Right lobe of liver (tissue), 6 donors: ENCODE data around the gene NR1D1. TPM values are rescaled to one million over a fixed set of nuclear protein-coding genes. Genes with fewer than 3 reads are reported as not detected.
A peak's percentile ranks its signal among the peaks of the same experiment; 100 is the strongest.

ENCODE experiments used
- ATAC-seq, 4 donors: fragments of 200-7000 bp; cut with Tn5 transposase; one replicate each; pipeline ENCODE4 v1.9.1; 2020; ENCODE audit warnings: mild to moderate bottlenecking in 4 of 4, moderate library complexity in 4 of 4
- DNase-seq, 3 donors: peaks; one replicate each; pipeline ENCODE4 v3.0.0-alpha.2; 2020
- H3K27ac ChIP-seq, 3 donors: fragments of 200-600 bp; one replicate each; pipeline ENCODE4 v1.8.0; 2022
- H3K27me3 ChIP-seq, 2 donors: fragments of 200-600 bp; one replicate each; pipeline ENCODE4 v1.8.0; 2022
- H3K36me3 ChIP-seq, 4 donors: fragments of 200-600 bp; sonication (generic) in 1 of 4; one replicate each; pipeline versions ENCODE4 v1.5.1 to v1.8.0; 2017 to 2022; ENCODE audit warnings: control low read depth in 1 of 4
- H3K4me1 ChIP-seq, 4 donors: fragments of 200-600 bp; sonication (generic) in 1 of 4; one replicate each; pipeline versions ENCODE4 v1.5.1 to v1.8.0; 2017 to 2022; ENCODE audit warnings: control low read depth in 1 of 4
- H3K4me3 ChIP-seq, 3 donors: fragments of 200-600 bp; one replicate each; pipeline ENCODE4 v1.8.0; 2022
- H3K9me3 ChIP-seq, 4 donors: fragments of 200-600 bp; sonication (generic) in 1 of 4; one replicate each; pipeline versions ENCODE4 v1.5.1 to v1.8.0; 2017 to 2022; ENCODE audit warnings: control low read depth in 1 of 4
- POLR2A ChIP-seq: fragments of 450-650 bp; IDR thresholded peaks from one replicate; pipeline ENCODE4 v1.6.1; 2017; ENCODE audit warnings: antibody characterized with exemption, mild to moderate bottlenecking
- whole genome bisulfite sequencing: methylation state at CpG from one replicate; pipeline ENCODE4 v1.1.6; 2018; ENCODE audit warnings: low coverage, low lambda C conversion rate; ENCODE audit not compliant: insufficient coverage; ENCODE audit errors: missing lambda C conversion rate; 5-methylcytosine and 5-hydroxymethylcytosine counted together
- intact Hi-C, 2 donors: fragments of 100-400 bp; cut with DNase I; formaldehyde crosslinking; loops; one replicate each; pipeline versions ENCODE4 v1.11.2 to v1.14.1; 2022
- total RNA-seq, 6 experiments: library from RNA; depleted of rRNA in 2 of 6; stranded (reverse); fragments of >200 nt in 2 of 6; fragmentation: NEBNext Ultra II Directional in 3 of 6; extraction: Animal tissue kit (Norgen Biotek cat#: 25700) in 3 of 6; gene quantifications; one replicate each; pipeline versions ENCODE4 v1.1.0 to v1.2.4, GENCODE V29; 2016 to 2023
- TF ChIP-seq, protein P1 (sequence below), 4 donors: fragments of 200-600 bp in 3 of 4; fragments of 450-650 bp in 1 of 4; IDR thresholded peaks; one replicate each; pipeline versions ENCODE4 v1.5.1 to v1.8.0; 2016 to 2022; ENCODE audit warnings: antibody characterized with exemption in 4 of 4, mild to moderate bottlenecking in 2 of 4
- donor health status: DM: no; HTN: yes; CAD: no.
- donor health status: DM: no; HTN: no; CAD: no.
- donor health status: DM: no; HTN: no; CAD: no.
- donor health status: DM: no; HTN: yes; CAD: no.
- donor health status: DM: no; HTN: yes; CAD: no.

NR1D1 gene
- total RNA-seq, 6 experiments from 2014 or later: 6.9 to 29.8 (median 16.0) TPM

DNA sequence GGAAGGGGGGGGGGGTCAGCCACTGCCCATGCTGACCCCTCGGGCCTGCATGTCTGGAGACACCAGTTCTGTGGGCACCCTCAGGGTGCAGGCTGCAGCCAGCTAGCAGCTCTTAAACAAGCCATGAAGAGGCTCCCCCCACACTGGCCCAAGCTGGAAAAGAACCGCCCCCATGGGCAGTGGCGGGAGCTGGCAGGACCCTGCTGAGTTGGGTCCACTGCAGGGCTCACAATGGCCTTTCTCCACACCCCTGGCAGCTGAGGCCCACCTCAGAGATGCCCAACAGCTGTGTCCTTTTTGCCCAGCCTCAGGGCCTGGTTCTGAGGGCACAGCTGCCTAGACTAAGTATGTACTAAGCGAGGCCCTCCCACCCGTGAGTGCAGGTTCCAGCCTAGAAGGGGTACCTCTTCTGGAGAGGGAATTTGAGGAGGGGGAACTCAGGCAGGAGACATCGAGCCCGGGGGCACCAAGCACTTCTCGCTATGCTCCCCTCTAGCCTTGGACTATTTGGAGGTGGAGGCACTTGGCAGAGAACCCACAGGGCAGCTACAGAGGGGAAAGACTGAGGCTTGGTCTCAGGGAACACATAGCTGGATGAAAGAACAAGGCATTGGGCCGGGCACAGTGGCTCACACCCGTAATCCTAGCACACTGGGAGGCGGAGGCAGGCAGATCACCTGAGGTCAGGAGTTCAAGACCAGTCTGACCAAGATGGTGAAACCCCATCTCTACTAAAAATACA is 34.4 kb downstream of the NR1D1 start:
- no peak for TF ChIP-seq POLR2A
- TF ChIP-seq, protein P1, sequence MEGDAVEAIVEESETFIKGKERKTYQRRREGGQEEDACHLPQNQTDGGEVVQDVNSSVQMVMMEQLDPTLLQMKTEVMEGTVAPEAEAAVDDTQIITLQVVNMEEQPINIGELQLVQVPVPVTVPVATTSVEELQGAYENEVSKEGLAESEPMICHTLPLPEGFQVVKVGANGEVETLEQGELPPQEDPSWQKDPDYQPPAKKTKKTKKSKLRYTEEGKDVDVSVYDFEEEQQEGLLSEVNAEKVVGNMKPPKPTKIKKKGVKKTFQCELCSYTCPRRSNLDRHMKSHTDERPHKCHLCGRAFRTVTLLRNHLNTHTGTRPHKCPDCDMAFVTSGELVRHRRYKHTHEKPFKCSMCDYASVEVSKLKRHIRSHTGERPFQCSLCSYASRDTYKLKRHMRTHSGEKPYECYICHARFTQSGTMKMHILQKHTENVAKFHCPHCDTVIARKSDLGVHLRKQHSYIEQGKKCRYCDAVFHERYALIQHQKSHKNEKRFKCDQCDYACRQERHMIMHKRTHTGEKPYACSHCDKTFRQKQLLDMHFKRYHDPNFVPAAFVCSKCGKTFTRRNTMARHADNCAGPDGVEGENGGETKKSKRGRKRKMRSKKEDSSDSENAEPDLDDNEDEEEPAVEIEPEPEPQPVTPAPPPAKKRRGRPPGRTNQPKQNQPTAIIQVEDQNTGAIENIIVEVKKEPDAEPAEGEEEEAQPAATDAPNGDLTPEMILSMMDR (IDR thresholded peaks at IDR 0.05): no peak
- H3K36me3 ChIP-seq: no peaks in the 10 kb centered on the region
- intact Hi-C loops: no loop called here
- H3K4me1 ChIP-seq: peaks cover 0 to 13% (median 6%) of the 10 kb centered on the region in 4 donors
- ATAC-seq (no peak), DNase-seq (no peak)
- 86% methylated on average over 6 of the region's 11 CpGs for WGBS
- H3K27me3 ChIP-seq: no peaks in the 10 kb centered on the region
- H3K27ac ChIP-seq: no peak overlapping the region
- H3K9me3 ChIP-seq: no peaks in the 10 kb centered on the region
- no peak overlapping the region for H3K4me3 ChIP-seq

DNA sequence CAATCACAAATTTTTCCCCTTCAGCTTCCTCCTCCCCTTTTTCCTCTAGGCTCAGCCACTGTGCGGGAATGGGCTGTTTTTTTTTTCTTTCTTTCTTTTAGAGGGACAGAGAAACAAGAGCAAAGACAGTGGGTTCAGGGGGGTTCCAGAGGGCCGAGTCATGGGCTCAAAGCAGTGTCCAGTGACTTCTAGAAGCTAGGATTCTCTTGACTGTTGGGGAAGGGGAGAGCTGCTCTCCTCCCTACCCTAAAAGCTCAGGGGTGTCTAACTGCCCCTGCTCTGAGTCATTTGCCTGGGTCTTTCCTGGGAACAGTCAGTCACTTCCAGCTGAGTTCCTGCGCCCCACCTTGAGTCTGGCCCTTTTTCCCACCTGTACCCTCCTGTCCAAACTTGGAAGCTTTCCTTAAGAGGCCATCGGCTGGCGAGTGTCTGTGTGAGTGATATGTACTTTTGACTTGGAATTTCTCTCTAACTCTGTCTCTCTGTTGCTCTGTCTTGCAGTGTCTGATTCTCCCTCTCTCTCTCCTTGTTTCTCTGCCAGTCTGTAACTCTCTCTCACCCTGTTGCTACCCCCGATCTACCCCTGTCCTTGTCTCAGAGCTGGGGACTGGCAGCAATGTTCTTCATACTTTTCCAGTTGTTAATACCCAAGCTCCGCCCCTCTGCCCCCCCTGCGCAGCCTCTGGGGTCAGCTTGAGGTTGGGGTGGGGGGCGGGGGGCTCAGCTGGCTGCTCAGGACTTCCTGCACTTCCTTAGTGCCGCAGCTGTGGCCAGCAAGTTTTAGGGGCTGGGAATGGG is 35.2 kb downstream of the NR1D1 start:
- DNase-seq: no peak
- 31% methylated on average over 6 of the region's 10 CpGs for WGBS
- intact Hi-C loops: no loop called here
- TF ChIP-seq POLR2A: no peak
- TF ChIP-seq, protein P1 (IDR thresholded peaks at IDR 0.05): no peak
- Histone ChIP-seq H3K27me3 (no peaks in the 10 kb centered on the region), H3K9me3 (no peaks in the 10 kb centered on the region), H3K36me3 (no peaks in the 10 kb centered on the region), H3K4me3 (no peak overlapping the region), H3K27ac (no peak overlapping the region), H3K4me1 (peaks cover 0 to 13% (median 6%) of the 10 kb centered on the region in 4 donors)
- no peak for ATAC-seq

DNA sequence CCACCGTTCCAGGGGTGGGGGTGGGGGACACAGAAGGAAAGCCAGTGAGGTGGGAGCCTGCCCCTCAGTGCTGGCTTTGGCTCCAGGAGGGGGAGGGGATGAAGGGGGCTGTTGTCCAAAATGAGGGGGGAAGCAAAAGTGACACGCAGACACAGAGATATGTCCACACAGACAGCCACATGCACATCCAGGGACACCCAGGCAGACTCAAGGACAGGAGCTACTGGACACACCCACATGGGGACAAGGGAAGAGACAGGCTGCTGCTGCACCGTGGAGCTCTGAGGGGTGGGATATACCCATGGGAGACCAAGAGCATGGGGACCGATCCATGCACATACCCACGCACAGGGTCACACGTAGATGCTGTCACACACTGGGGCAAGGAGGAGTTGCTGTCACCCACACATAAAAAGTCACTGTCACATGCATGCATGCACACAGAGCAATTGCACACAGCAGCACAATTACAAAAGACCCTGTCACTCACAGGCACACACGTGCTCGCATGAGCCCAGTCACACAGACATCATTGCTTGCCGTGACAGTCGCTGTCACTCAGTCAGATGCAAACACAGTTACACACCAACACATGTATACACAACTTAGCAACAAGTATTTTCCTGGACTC is 36.4 kb downstream of the NR1D1 start:
- ATAC-seq (no peak), DNase-seq (no peak)
- intact Hi-C loops: no loop called here

DNA sequence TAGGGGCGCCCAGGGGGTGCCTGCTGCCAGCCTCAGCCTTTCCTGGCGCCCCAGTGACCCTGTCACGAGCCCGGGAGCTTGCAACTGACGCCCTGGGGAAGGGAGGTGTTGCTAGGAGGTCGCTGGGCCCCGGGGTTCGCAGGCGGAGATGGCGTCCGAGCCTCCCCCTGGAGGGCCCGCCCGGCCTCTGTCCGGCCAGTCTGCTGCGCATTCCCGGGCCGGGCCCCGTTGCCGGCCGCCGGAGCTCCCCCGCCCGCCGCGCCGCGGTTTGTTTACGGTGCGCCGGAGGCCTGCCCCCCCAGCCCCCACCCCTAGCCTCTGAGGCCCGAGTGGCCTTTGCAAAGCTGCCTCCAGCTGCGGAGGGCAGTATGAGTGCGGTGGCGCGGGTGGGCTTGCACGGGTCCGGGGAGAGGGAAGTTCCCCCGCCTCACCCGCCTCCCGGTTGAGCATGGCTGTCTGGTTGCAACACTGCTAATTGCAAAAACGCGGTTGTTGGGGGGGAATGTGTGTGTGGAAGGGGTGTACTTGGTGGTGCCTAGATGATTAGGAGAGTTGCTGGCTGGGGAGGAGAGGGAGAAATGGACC is 37.1 kb downstream of the NR1D1 start:
- H3K9me3 ChIP-seq: no peaks in the 10 kb centered on the region
- peak overlapping the region; percentile 58 to 85 (median 84) for H3K27ac ChIP-seq
- DNase-seq: peak; percentile 64 to 70 (median 67)
- WGBS: 10% methylated on average over 2 of the region's 42 CpGs
- H3K27me3 ChIP-seq: no peaks in the 10 kb centered on the region
- H3K36me3 ChIP-seq: no peaks in the 10 kb centered on the region
- H3K4me3 ChIP-seq: peak overlapping the region; percentile 94 to 99 (median 98)
- intact Hi-C loops: no loop called here
- TF ChIP-seq POLR2A: peak; percentile 56
- TF ChIP-seq, protein P1 (IDR thresholded peaks at IDR 0.05): no peak
- H3K4me1 ChIP-seq: peaks cover 0 to 8% (median 3%) of the 10 kb centered on the region in 4 donors
- ATAC-seq: peak; percentile 65 to 83 (median 80)

More for the DNA sequence above, 36.4 kb downstream of the NR1D1 start:
- H3K9me3 ChIP-seq: no peaks in the 10 kb centered on the region
- H3K4me1 ChIP-seq: peaks cover 0 to 9% (median 4%) of the 10 kb centered on the region in 4 donors
- peak overlapping the region in 2 of 3 donors; percentile 94 to 99 for H3K4me3 ChIP-seq
- no peak overlapping the region for H3K27ac ChIP-seq
- TF ChIP-seq, protein P1 (IDR thresholded peaks at IDR 0.05): no peak
- TF ChIP-seq POLR2A: no peak
- H3K36me3 ChIP-seq: no peaks in the 10 kb centered on the region
- H3K27me3 ChIP-seq: no peaks in the 10 kb centered on the region
- WGBS: 17% methylated on average over 4 of the region's 10 CpGs
